ENCODE measurements around the gene SHISA3.

Gene SHISA3

GRCh38 chr4:42360256-42360669, 37.0 kb upstream of the SHISA3 start:
- H3K27ac ChIP-seq: no peak overlapping the region
- TF ChIP-seq, protein P1, sequence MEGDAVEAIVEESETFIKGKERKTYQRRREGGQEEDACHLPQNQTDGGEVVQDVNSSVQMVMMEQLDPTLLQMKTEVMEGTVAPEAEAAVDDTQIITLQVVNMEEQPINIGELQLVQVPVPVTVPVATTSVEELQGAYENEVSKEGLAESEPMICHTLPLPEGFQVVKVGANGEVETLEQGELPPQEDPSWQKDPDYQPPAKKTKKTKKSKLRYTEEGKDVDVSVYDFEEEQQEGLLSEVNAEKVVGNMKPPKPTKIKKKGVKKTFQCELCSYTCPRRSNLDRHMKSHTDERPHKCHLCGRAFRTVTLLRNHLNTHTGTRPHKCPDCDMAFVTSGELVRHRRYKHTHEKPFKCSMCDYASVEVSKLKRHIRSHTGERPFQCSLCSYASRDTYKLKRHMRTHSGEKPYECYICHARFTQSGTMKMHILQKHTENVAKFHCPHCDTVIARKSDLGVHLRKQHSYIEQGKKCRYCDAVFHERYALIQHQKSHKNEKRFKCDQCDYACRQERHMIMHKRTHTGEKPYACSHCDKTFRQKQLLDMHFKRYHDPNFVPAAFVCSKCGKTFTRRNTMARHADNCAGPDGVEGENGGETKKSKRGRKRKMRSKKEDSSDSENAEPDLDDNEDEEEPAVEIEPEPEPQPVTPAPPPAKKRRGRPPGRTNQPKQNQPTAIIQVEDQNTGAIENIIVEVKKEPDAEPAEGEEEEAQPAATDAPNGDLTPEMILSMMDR (conservative IDR thresholded peaks at IDR 0.05): no peak
- TF ChIP-seq ZFX (IDR thresholded peaks at IDR 0.05): no peak

DNA sequence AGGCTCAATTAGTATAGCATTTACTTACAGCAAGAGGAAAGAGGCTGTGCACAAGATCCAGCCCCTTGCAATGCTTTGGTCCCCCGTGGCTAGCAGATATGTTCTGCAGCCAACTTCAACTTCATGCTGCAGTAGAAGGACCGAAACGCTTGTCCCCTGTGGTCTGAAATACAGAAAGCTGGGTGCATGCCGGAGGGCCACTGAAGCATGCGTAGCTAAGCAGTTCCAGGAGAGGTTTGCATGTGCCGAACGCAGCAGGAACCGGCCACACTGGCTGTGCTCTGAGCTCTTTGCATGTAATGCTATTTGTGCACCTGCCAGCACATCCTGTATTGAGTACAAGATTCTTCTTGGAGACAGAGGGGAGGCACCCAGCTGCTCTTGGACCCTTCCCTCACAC, 35.8 kb upstream of the SHISA3 start:
- H3K27ac ChIP-seq: no peak overlapping the region
- TF ChIP-seq, protein P1 (conservative IDR thresholded peaks at IDR 0.05): no peak
- no peak for TF ChIP-seq ZFX (IDR thresholded peaks at IDR 0.05)

DNA sequence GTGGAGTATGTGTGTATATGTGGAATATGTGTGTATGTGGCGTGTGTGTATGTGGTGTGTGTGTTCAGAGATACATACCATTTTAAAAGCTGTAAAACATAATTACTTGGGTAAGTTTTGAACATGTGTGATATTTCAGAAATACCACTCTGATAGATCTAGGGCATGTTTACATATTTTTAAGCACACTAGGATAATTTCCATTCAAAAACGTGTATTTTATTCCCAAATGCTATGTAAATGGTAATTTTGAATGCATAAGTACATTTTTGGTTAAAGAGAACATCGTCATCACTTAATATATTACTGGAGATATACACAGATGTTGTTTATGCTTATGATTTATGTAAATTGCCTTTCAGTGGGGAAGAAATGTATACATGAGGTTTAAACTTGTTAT, 34.7 kb upstream of the SHISA3 start:
- no peak overlapping the region for H3K27ac ChIP-seq
- TF ChIP-seq ZFX (IDR thresholded peaks at IDR 0.05): no peak
- TF ChIP-seq, protein P1 (conservative IDR thresholded peaks at IDR 0.05): no peak

DNA sequence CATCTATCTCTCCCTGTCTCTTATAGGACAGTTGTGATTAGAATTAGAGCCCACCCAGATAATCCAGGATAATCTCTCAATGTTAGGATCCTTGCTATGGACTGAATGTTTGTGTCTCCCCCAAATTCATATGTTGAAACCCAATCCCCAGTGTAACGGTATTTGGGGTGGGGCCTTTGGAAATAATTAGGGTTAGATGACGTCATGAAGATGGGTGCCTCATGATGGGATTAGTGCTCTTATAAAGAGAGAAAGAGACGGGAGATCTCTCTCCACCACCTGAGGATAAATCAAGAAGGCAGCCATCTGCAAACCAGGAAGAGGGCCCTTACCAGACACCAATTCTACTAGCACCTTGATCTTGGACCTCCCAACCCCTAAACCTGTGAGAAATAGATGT, 33.7 kb upstream of the SHISA3 start:
- TF ChIP-seq, protein P1 (conservative IDR thresholded peaks at IDR 0.05): no peak
- TF ChIP-seq ZFX (IDR thresholded peaks at IDR 0.05): no peak
- H3K27ac ChIP-seq: no peak overlapping the region

GRCh38 chr4:42364266-42365053, 32.8 kb upstream of the SHISA3 start:
- no peak for TF ChIP-seq ZFX (IDR thresholded peaks at IDR 0.05)
- TF ChIP-seq, protein P1 (conservative IDR thresholded peaks at IDR 0.05): no peak
- no peak overlapping the region for H3K27ac ChIP-seq

- TF ChIP-seq, protein P1 (conservative IDR thresholded peaks at IDR 0.05): no peak
- TF ChIP-seq ZFX (IDR thresholded peaks at IDR 0.05): no peak
- no peak overlapping the region for H3K27ac ChIP-seq
These were observed 30.3 kb upstream of the SHISA3 start for GRCh38 chr4:42366959-42367358.

GRCh38 chr4:42369489-42369888, 27.8 kb upstream of the SHISA3 start:
- no peak overlapping the region for H3K27ac ChIP-seq
- no peak for TF ChIP-seq ZFX (IDR thresholded peaks at IDR 0.05)
- TF ChIP-seq, protein P1 (conservative IDR thresholded peaks at IDR 0.05): no peak

Measured in C4-2B (cell line).